B cell (primary cell): ENCODE measurements around the gene INSIG1.

Source experiments
- EZH2 ChIP-seq: IDR thresholded peaks from 2 replicates; pipeline ENCODE4 v1.6.1; 2012; ENCODE audit warnings: borderline replicate concordance, low read depth, mild to moderate bottlenecking, moderate library complexity, low read length; ENCODE audit not compliant: insufficient read depth, poor library complexity, severe bottlenecking
- TF ChIP-seq, protein P1 (sequence below): fragments of 200-600 bp; IDR thresholded peaks from one replicate; pipeline ENCODE4 v1.8.0; 2022; ENCODE audit warnings: antibody characterized with exemption, mild to moderate bottlenecking

DNA sequence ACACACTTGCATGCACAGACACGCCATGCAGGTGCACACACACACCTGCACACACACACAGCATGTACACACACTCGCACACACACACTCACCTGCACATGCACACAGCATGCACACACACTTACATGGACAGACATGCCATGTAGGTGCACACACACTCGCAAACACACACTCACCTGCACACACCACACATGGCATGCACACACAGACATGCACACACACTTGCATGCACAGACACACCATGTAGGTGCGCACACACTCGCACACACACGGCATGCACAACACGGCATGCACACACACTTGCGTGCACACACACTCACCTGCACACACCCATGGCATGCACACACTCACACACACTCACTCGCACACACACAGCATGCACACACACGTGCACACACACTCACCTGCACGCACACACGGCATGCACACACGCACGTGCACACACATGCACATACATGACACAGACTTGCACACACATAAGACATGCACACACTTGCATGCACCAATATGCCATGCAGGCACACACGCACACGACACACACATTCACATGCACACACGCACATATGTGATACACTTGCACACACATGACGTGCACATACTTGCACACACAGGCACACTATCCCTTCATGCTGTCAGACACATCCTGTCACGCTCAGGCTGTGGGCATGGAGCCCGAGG lies 56.8 kb downstream of the INSIG1 start:
- TF ChIP-seq, protein P1, sequence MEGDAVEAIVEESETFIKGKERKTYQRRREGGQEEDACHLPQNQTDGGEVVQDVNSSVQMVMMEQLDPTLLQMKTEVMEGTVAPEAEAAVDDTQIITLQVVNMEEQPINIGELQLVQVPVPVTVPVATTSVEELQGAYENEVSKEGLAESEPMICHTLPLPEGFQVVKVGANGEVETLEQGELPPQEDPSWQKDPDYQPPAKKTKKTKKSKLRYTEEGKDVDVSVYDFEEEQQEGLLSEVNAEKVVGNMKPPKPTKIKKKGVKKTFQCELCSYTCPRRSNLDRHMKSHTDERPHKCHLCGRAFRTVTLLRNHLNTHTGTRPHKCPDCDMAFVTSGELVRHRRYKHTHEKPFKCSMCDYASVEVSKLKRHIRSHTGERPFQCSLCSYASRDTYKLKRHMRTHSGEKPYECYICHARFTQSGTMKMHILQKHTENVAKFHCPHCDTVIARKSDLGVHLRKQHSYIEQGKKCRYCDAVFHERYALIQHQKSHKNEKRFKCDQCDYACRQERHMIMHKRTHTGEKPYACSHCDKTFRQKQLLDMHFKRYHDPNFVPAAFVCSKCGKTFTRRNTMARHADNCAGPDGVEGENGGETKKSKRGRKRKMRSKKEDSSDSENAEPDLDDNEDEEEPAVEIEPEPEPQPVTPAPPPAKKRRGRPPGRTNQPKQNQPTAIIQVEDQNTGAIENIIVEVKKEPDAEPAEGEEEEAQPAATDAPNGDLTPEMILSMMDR, result no peak
- TF ChIP-seq EZH2, result no peak
